RWPE2 (cell line): ENCODE data around the gene BPIFA1.

ENCODE experiments used
- ATAC-seq: fragments of 200-7000 bp; cut with Tn5 transposase; 3 replicates; pipeline ENCODE4 v1.9.1; 2021; ENCODE audit warnings: low read depth
- DNase-seq: peaks from one replicate; pipeline ENCODE4 v3.0.0-alpha.2; 2020; ENCODE audit warnings: low spot score
- H3K27ac ChIP-seq: fragments of 450-650 bp; 2 replicates; pipeline ENCODE4 v1.5.1; 2017; ENCODE audit warnings: mild to moderate bottlenecking; ENCODE audit not compliant: poor library complexity, severe bottlenecking
- H3K27me3 ChIP-seq: fragments of 250-450 bp; sonication (Bioruptor Pico); 2 replicates; pipeline ENCODE4 v1.5.1; 2021; ENCODE audit warnings: mild to moderate bottlenecking, moderate library complexity; ENCODE audit not compliant: insufficient read depth, poor library complexity, severe bottlenecking
- H3K36me3 ChIP-seq: fragments of 250-450 bp; sonication (Bioruptor Pico); 2 replicates; pipeline ENCODE4 v1.5.1; 2020; ENCODE audit warnings: low read depth, mild to moderate bottlenecking, moderate library complexity
- H3K4me1 ChIP-seq: fragments of 250-450 bp; sonication (Bioruptor Pico); 2 replicates; pipeline ENCODE4 v1.5.1; 2021; ENCODE audit warnings: mild to moderate bottlenecking, moderate library complexity; ENCODE audit not compliant: insufficient read depth, poor library complexity, severe bottlenecking
- H3K4me3 ChIP-seq: fragments of 250-450 bp; sonication (Bioruptor Pico); 2 replicates; pipeline ENCODE4 v1.5.1; 2021; ENCODE audit warnings: mild to moderate bottlenecking, moderate library complexity; ENCODE audit not compliant: severe bottlenecking
- H3K9me3 ChIP-seq: fragments of 250-450 bp; sonication (Bioruptor Pico); 2 replicates; pipeline ENCODE4 v1.5.1; 2021; ENCODE audit warnings: mild to moderate bottlenecking, moderate library complexity; ENCODE audit not compliant: severe bottlenecking
- CTCF ChIP-seq: fragments of 450-650 bp; IDR thresholded peaks from one replicate; pipeline ENCODE4 v1.5.1; 2017; ENCODE audit warnings: mild to moderate bottlenecking, moderate library complexity; ENCODE audit not compliant: poor library complexity, severe bottlenecking

Gene BPIFA1

GRCh38 chr20:33242319-33243100 lies 6.7 kb downstream of the BPIFA1 start:
- no peak for TF ChIP-seq CTCF
- H3K4me3 ChIP-seq, result no peak overlapping the region
- ATAC-seq, result no peak; the same call in 2 of the 3 replicates
- peak; percentile 58 for DNase-seq
- no peaks in the 10 kb centered on the region for H3K9me3 ChIP-seq
- H3K27ac ChIP-seq, result no peak overlapping the region
- no peaks in the 10 kb centered on the region for H3K36me3 ChIP-seq
- H3K27me3 ChIP-seq, result peaks cover 7% of the 10 kb centered on the region
- H3K4me1 ChIP-seq, result no peaks in the 10 kb centered on the region

- Histone ChIP-seq H3K4me3 (no peak overlapping the region), H3K4me1 (no peaks in the 10 kb centered on the region), H3K36me3 (no peaks in the 10 kb centered on the region), H3K27ac (no peak overlapping the region), H3K27me3 (peaks cover 7% of the 10 kb centered on the region), H3K9me3 (no peaks in the 10 kb centered on the region)
- no peak for TF ChIP-seq CTCF
- ATAC-seq, result no peak
- peak; percentile 63 for DNase-seq
Measured at GRCh38 chr20:33246077-33246476, 10.3 kb downstream of the BPIFA1 start.

- Histone ChIP-seq H3K4me3 (no peak overlapping the region), H3K36me3 (no peaks in the 10 kb centered on the region), H3K4me1 (no peaks in the 10 kb centered on the region), H3K9me3 (no peaks in the 10 kb centered on the region), H3K27ac (no peak overlapping the region), H3K27me3 (peaks cover 8% of the 10 kb centered on the region)
- no peak for TF ChIP-seq CTCF
- DNase-seq (no peak), ATAC-seq (no peak)
Measured at GRCh38 chr20:33249456-33249855, 13.7 kb downstream of the BPIFA1 start.

GRCh38 chr20:33250666-33251065 lies 14.9 kb downstream of the BPIFA1 start:
- peak; percentile 40 for DNase-seq

More at GRCh38 chr20:33250666-33251065, 14.9 kb downstream of the BPIFA1 start:
- no peak overlapping the region for H3K27ac ChIP-seq
- no peaks in the 10 kb centered on the region for H3K4me1 ChIP-seq
- ATAC-seq, result no peak
- TF ChIP-seq CTCF, result no peak
- H3K4me3 ChIP-seq, result no peak overlapping the region
- H3K9me3 ChIP-seq, result no peaks in the 10 kb centered on the region
- H3K36me3 ChIP-seq, result no peaks in the 10 kb centered on the region
- H3K27me3 ChIP-seq, result peaks cover 16% of the 10 kb centered on the region
